ENCODE measurements around the gene LAPTM4A. TPM values are rescaled to one million over a fixed set of nuclear protein-coding genes. Genes with fewer than 3 reads are reported as not detected.
"Not testable (repeated sequence)": the region's sequence is repeated elsewhere in the genome, so short reads cannot be mapped to it uniquely, and the experiment has no call there.

LAPTM4A gene
- total RNA-seq, 1 donor from 2014 or later, result 141 TPM

GRCh38 chr2:20080428-20080827 is 29.0 kb upstream of the LAPTM4A start:
- H3K27me3 ChIP-seq (ENCODE audit: control insufficient read depth, insufficient read depth, low read length), result no peaks in the 10 kb centered on the region
- H3K4me3 ChIP-seq (ENCODE audit: low read depth, low read length), result no peak overlapping the region
- H3K36me3 ChIP-seq (ENCODE audit: control insufficient read depth, insufficient read depth, low read length), result no peaks in the 10 kb centered on the region
- no peak for TF ChIP-seq CTCF (IDR thresholded peaks at IDR 0.05; ENCODE audit: insufficient read depth, low read length, poor library complexity, severe bottlenecking)
- no peak for DNase-seq (ENCODE audit: low read depth)

- H3K27me3 ChIP-seq (ENCODE audit: control insufficient read depth, insufficient read depth, low read length), result no peaks in the 10 kb centered on the region
- no peak for TF ChIP-seq CTCF (IDR thresholded peaks at IDR 0.05; ENCODE audit: insufficient read depth, low read length, poor library complexity, severe bottlenecking)
- H3K36me3 ChIP-seq (ENCODE audit: control insufficient read depth, insufficient read depth, low read length), result no peaks in the 10 kb centered on the region
- DNase-seq (ENCODE audit: low read depth), result no peak
- no peak overlapping the region for H3K4me3 ChIP-seq (ENCODE audit: low read depth, low read length)
These were observed 28.2 kb upstream of the LAPTM4A start for GRCh38 chr2:20079546-20080115.

- Histone ChIP-seq H3K4me3 (ENCODE audit: low read depth, low read length) (no peak overlapping the region), H3K36me3 (ENCODE audit: control insufficient read depth, insufficient read depth, low read length) (no peaks in the 10 kb centered on the region), H3K27me3 (ENCODE audit: control insufficient read depth, insufficient read depth, low read length) (no peaks in the 10 kb centered on the region)
- TF ChIP-seq CTCF (IDR thresholded peaks at IDR 0.05; ENCODE audit: insufficient read depth, low read length, poor library complexity, severe bottlenecking), result no peak
- DNase-seq (ENCODE audit: low read depth), result no peak
These were observed 26.0 kb upstream of the LAPTM4A start for GRCh38 chr2:20077411-20077940.

- Histone ChIP-seq H3K36me3 (ENCODE audit: control insufficient read depth, insufficient read depth, low read length) (no peaks in the 10 kb centered on the region), H3K27me3 (ENCODE audit: control insufficient read depth, insufficient read depth, low read length) (no peaks in the 10 kb centered on the region), H3K4me3 (ENCODE audit: low read depth, low read length) (no peak overlapping the region)
- no peak for DNase-seq (ENCODE audit: low read depth)
- no peak for TF ChIP-seq CTCF (IDR thresholded peaks at IDR 0.05; ENCODE audit: insufficient read depth, low read length, poor library complexity, severe bottlenecking)
These were observed 25.3 kb upstream of the LAPTM4A start for GRCh38 chr2:20076757-20077156.

- DNase-seq (ENCODE audit: low read depth), result no peak
- Histone ChIP-seq H3K4me3 (ENCODE audit: low read depth, low read length) (no peak overlapping the region), H3K27me3 (ENCODE audit: control insufficient read depth, insufficient read depth, low read length) (no peaks in the 10 kb centered on the region), H3K36me3 (ENCODE audit: control insufficient read depth, insufficient read depth, low read length) (no peaks in the 10 kb centered on the region)
- TF ChIP-seq CTCF (IDR thresholded peaks at IDR 0.05; ENCODE audit: insufficient read depth, low read length, poor library complexity, severe bottlenecking), result no peak
These were observed 23.5 kb upstream of the LAPTM4A start for GRCh38 chr2:20074901-20075300.

DNA sequence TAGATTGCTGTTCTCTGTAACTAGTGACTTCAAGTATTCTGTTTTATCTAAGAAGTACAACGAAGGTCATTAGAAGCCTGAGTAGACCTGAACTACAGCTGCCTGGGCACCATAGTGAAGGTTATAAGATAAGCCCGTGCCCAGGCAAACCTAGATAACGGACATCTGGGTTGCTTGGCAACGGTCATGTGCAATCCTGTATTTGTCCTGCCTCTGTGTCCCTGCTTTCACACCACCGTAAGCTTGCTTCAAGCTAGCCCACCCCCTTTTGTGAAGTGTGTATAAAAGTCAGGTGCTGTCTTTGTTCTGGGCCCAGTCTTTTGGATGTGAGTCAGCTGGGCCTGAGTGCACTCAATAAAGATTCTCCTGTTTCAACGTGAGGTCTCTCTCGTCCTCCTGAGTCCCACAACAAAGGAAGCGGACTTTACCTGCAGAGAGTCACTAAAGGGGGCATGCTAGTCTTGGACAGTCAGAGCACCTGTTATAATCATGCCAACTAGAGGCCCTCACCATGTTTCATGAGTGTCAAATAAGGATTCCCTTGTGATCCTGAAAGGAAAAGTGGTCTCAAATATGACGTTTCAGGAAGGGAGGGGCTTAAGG is 22.7 kb upstream of the LAPTM4A start:
- H3K27me3 ChIP-seq (ENCODE audit: control insufficient read depth, insufficient read depth, low read length); DNase-seq (ENCODE audit: low read depth); H3K36me3 ChIP-seq (ENCODE audit: control insufficient read depth, insufficient read depth, low read length); H3K4me3 ChIP-seq (ENCODE audit: low read depth, low read length): not testable (repeated sequence)

Measured in kidney epithelial cell (primary cell).